Thyroid gland (tissue), 4 donors: ENCODE results near the gene PRSS50. TPM values are rescaled to one million over a fixed set of nuclear protein-coding genes. Genes with fewer than 3 reads are reported as not detected.
A peak's percentile ranks its signal among the peaks of the same experiment; 100 is the strongest.

ENCODE experiments used
- DNase-seq, 2 donors: peaks; one replicate each; pipeline ENCODE4 v3.0.0-alpha.2; 2019
- H3K27ac ChIP-seq, 3 donors: fragments of 200-600 bp; sonication (generic); 1 replicate in 2 of 3; 2 replicates in 1 of 3; pipeline ENCODE4 v1.5.1; 2016 to 2019; ENCODE audit warnings: mild to moderate bottlenecking in 1 of 3, moderate library complexity in 1 of 3
- H3K27me3 ChIP-seq: fragments of 200-600 bp; sonication (generic); one replicate; pipeline ENCODE4 v1.5.1; 2019
- H3K36me3 ChIP-seq, 2 donors: fragments of 200-600 bp; sonication (generic); one replicate each; pipeline ENCODE4 v1.5.1; 2016 to 2019
- H3K4me1 ChIP-seq, 2 donors: fragments of 200-600 bp; sonication (generic); one replicate each; pipeline ENCODE4 v1.5.1; 2017 to 2019
- H3K4me3 ChIP-seq, 3 donors: fragments of 200-600 bp; sonication (generic); replicated peaks in 1 of 3; 1 replicate in 2 of 3; 2 replicates in 1 of 3; pipeline ENCODE4 v1.5.1; 2016; ENCODE audit warnings: mild to moderate bottlenecking in 1 of 3
- H3K9me3 ChIP-seq: fragments of 200-600 bp; sonication (generic); one replicate; pipeline ENCODE4 v1.5.1; 2017
- POLR2A ChIP-seq, 2 donors: fragments of 450-650 bp; IDR thresholded peaks; one replicate each; pipeline ENCODE4 v1.6.1; 2017; ENCODE audit warnings: antibody characterized with exemption in 2 of 2, mild to moderate bottlenecking in 2 of 2, moderate library complexity in 1 of 2
- WGBS, 2 donors: methylation state at CpG; one replicate each; pipeline ENCODE4 v1.1.5; 2017; 5-methylcytosine and 5-hydroxymethylcytosine counted together
- intact Hi-C: fragments of 100-400 bp; cut with DNase I; formaldehyde crosslinking; loops from one replicate; pipeline ENCODE4 v1.15.1; 2023
- total RNA-seq, 4 donors: library from RNA; depleted of rRNA; stranded (reverse); fragments of >200 nt; gene quantifications; one replicate each; pipeline ENCODE4 v1.2.3, GENCODE V29; 2016
- TF ChIP-seq, protein P1 (sequence below), 6 experiments: fragments of 200-600 bp in 3 of 6; fragments of 450-650 bp in 3 of 6; sonication (generic) in 3 of 6; IDR thresholded peaks; one replicate each; pipeline ENCODE4 v1.5.1; 2016 to 2019; ENCODE audit warnings: antibody characterized with exemption in 6 of 6, mild to moderate bottlenecking in 2 of 6, inconsistent platforms in 1 of 6, moderate library complexity in 1 of 6

PRSS50 gene
- total RNA-seq, 4 donors from 2014 or later, result 1.7 to 6.0 (median 3.6) TPM

GRCh38 chr3:46693892-46694226 is 23.8 kb downstream of the PRSS50 start:
- Histone ChIP-seq H3K36me3 (no peaks in the 10 kb centered on the region), H3K27ac (peak overlapping the region; percentile 71 to 85 (median 81)), H3K4me1 (peaks cover 42 to 73% of the 10 kb centered on the region in 2 donors), H3K27me3 (no peaks in the 10 kb centered on the region), H3K4me3 (peak overlapping the region in 1 of 3 donors; percentile 58), H3K9me3 (no peaks in the 10 kb centered on the region)
- WGBS, 2 donors, result 15 to 31% methylated on average over 4 to 10 of the region's 30 CpGs
- intact Hi-C loops, result no loop called here
- TF ChIP-seq, protein P1, sequence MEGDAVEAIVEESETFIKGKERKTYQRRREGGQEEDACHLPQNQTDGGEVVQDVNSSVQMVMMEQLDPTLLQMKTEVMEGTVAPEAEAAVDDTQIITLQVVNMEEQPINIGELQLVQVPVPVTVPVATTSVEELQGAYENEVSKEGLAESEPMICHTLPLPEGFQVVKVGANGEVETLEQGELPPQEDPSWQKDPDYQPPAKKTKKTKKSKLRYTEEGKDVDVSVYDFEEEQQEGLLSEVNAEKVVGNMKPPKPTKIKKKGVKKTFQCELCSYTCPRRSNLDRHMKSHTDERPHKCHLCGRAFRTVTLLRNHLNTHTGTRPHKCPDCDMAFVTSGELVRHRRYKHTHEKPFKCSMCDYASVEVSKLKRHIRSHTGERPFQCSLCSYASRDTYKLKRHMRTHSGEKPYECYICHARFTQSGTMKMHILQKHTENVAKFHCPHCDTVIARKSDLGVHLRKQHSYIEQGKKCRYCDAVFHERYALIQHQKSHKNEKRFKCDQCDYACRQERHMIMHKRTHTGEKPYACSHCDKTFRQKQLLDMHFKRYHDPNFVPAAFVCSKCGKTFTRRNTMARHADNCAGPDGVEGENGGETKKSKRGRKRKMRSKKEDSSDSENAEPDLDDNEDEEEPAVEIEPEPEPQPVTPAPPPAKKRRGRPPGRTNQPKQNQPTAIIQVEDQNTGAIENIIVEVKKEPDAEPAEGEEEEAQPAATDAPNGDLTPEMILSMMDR (IDR thresholded peaks at IDR 0.05), result no peak
- no peak for TF ChIP-seq POLR2A (IDR thresholded peaks at IDR 0.05)
- peak; percentile 72 to 75 for DNase-seq

- Histone ChIP-seq H3K4me1 (peaks cover 42 to 73% of the 10 kb centered on the region in 2 donors), H3K36me3 (peaks cover 0 to 2% of the 10 kb centered on the region in 2 donors), H3K9me3 (no peaks in the 10 kb centered on the region), H3K27me3 (no peaks in the 10 kb centered on the region), H3K27ac (peak within 1 kb of the TSS; percentile 71 to 85 (median 81)), H3K4me3 (peak within 1 kb of the TSS; percentile 58 to 69 (median 63))
- 2 to 3% methylated on average over 13 to 23 of the region's 71 CpGs for WGBS, 2 donors
- TF ChIP-seq, protein P1 (IDR thresholded peaks at IDR 0.05), result no peak
- peak; percentile 21 to 76 for TF ChIP-seq POLR2A (IDR thresholded peaks at IDR 0.05)
- intact Hi-C loops, result no loop called here
- DNase-seq, result peak; percentile 71 to 79
Measured at GRCh38 chr3:46693038-46693891, 24.4 kb downstream of the PRSS50 start, which contains the start of gene ALS2CL. TSS of gene ALS2CL (minus strand) at chr3:46693679. CDS start at chr3:46689440, 4,239 bp downstream.

DNA sequence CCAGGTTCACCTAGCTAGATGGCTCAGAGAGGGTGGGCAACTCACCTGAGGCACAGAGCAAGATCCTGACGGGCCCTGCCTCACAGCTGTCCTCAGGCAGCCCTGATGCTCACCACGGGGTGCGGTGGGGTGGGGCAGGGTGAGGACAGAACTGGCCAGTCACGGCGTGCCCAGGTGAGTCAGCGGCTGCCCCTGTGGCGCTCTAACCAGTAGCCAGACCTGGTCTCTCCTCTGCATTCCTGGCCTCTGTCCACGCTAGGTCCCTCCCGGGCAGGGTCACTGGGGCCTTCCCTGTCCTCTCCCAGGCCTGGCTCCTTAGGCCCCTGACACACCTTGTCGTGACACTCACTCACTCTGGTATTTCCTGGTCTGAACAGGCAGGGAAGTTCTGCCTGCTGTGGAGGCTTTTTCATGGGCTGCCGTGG is 25.1 kb downstream of the PRSS50 start:
- peak overlapping the region; percentile 71 to 85 (median 81) for H3K27ac ChIP-seq
- 52% methylated on average over 10 of the region's 11 CpGs; no CpG with 5 or more reads in 1 of the 2 donors for WGBS, 2 donors
- DNase-seq, result peak; percentile 93
- no peaks in the 10 kb centered on the region for H3K27me3 ChIP-seq
- TF ChIP-seq, protein P1 (IDR thresholded peaks at IDR 0.05), result no peak
- TF ChIP-seq POLR2A (IDR thresholded peaks at IDR 0.05), result peak in 1 of 2 donors; percentile 54
- no peaks in the 10 kb centered on the region for H3K9me3 ChIP-seq
- H3K4me1 ChIP-seq, result peaks cover 42 to 73% of the 10 kb centered on the region in 2 donors
- H3K4me3 ChIP-seq, result peak overlapping the region; percentile 58 to 69 (median 63)
- H3K36me3 ChIP-seq, result peaks cover 0 to 9% of the 10 kb centered on the region in 2 donors
- intact Hi-C loops, result no loop called here

DNA sequence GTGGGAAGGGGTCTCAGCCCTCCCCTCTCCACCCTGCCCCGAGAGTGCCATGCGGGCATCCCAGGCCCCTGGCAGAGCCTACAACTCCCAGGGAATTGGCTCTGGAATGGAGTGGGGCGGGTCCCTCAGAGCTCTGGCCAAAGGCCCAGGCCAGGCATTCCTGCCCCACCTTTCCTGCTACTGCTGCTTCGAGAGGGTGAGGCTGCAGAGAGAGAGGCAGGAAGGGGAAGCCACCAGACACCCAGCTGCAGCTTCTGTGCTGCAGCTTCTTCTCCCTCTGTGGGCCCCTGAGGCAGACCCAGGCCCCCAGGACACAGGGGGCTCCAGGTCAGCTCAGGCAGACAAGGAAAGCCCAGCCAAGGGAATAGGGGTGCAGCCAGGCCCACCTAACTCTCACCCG is 26.9 kb downstream of the PRSS50 start:
- 19 to 40% methylated on average over 5 of the region's 5 CpGs for WGBS, 2 donors
- Histone ChIP-seq H3K27me3 (no peaks in the 10 kb centered on the region), H3K36me3 (peaks cover 0 to 11% of the 10 kb centered on the region in 2 donors), H3K4me3 (no peak overlapping the region), H3K4me1 (peaks cover 42 to 60% of the 10 kb centered on the region in 2 donors), H3K27ac (peak overlapping the region in 2 of 3 donors; percentile 28 to 85), H3K9me3 (no peaks in the 10 kb centered on the region)
- no peak for TF ChIP-seq POLR2A (IDR thresholded peaks at IDR 0.05)
- TF ChIP-seq, protein P1 (IDR thresholded peaks at IDR 0.05), result no peak
- DNase-seq, result peak; percentile 84 to 88
- intact Hi-C loops, result no loop called here

DNA sequence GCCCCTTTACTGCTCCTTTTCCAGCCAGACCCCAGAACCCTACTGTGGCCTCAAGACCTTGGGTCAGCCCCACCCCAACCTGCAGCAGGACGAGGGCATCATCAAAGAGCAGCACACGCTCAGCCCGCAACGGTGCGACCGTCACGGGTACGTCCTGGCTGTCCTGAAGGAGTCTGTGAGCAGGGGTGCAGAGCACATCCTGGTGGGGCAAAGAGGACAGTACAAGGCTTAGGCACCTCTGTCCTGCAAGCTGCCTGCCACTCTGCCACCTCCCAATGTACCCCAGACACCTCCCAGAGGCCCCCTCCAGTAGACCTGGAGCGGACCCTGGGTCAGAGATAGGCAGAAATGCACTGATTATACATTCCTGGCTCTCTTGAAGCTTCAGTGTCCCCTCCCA is 32.2 kb downstream of the PRSS50 start:
- peaks cover 0 to 16% of the 10 kb centered on the region in 2 donors for H3K36me3 ChIP-seq
- no peaks in the 10 kb centered on the region for H3K27me3 ChIP-seq
- WGBS, 2 donors, result 94 to 100% methylated on average over 8 to 9 of the region's 9 CpGs
- no peak overlapping the region for H3K4me3 ChIP-seq
- no peak overlapping the region for H3K27ac ChIP-seq
- peaks cover 12 to 32% of the 10 kb centered on the region in 2 donors for H3K4me1 ChIP-seq
- TF ChIP-seq, protein P1 (IDR thresholded peaks at IDR 0.05), result no peak
- TF ChIP-seq POLR2A (IDR thresholded peaks at IDR 0.05), result no peak
- intact Hi-C loops, result no loop called here
- DNase-seq, result no peak
- H3K9me3 ChIP-seq, result no peaks in the 10 kb centered on the region
